CD4-positive, alpha-beta T cell treated with Interleukin-6 at 100 ng/mL for 8 hours (primary cell): Measurements from ENCODE around the gene DLGAP1.
"Not testable (repeated sequence)": the region's sequence is repeated elsewhere in the genome, so short reads cannot be mapped to it uniquely, and the experiment has no call there.

Experiments
- DNase-seq: peaks from one replicate; pipeline ENCODE4 v3.0.0-alpha.2; 2020; ENCODE audit warnings: mixed read lengths, low spot score

DLGAP1 gene

GRCh38 chr18:4455113-4455811 is at the start of gene DLGAP1:
TSS of gene DLGAP1 (minus strand) at chr18:4455307.
- no peak for DNase-seq

GRCh38 chr18:4494703-4495284 is 39.7 kb upstream of the DLGAP1 start:
- not testable (repeated sequence) for DNase-seq

- DNase-seq: no peak
These were observed 13.4 kb upstream of the DLGAP1 start for GRCh38 chr18:4468511-4468910.

- DNase-seq: no peak
These were observed 482 bp downstream of the DLGAP1 start for GRCh38 chr18:4454537-4455112.

- no peak for DNase-seq
These were observed 1.1 kb downstream of the DLGAP1 start for GRCh38 chr18:4453874-4454536.

GRCh38 chr18:4453567-4453873 is 1.6 kb downstream of the DLGAP1 start:
- no peak for DNase-seq

- no peak for DNase-seq
These were observed 4.9 kb downstream of the DLGAP1 start for GRCh38 chr18:4450065-4450658.

- no peak for DNase-seq
These were observed 9.2 kb downstream of the DLGAP1 start for GRCh38 chr18:4445902-4446301.

- no peak for DNase-seq
These were observed 10.8 kb downstream of the DLGAP1 start for GRCh38 chr18:4444306-4444705.

- no peak for DNase-seq
These were observed 14.0 kb downstream of the DLGAP1 start for GRCh38 chr18:4441098-4441497.

GRCh38 chr18:4438938-4439337 is 16.2 kb downstream of the DLGAP1 start:
- DNase-seq: no peak

- no peak for DNase-seq
These were observed 21.4 kb downstream of the DLGAP1 start for GRCh38 chr18:4433717-4434116.

GRCh38 chr18:4430836-4431235 is 24.3 kb downstream of the DLGAP1 start:
- DNase-seq: no peak

GRCh38 chr18:4417714-4418113 is 37.4 kb downstream of the DLGAP1 start:
- no peak for DNase-seq

GRCh38 chr18:4416976-4417375 is 38.1 kb downstream of the DLGAP1 start:
- no peak for DNase-seq

GRCh38 chr18:4412286-4412685 is 42.8 kb downstream of the DLGAP1 start:
- no peak for DNase-seq

- DNase-seq: no peak
These were observed 48.3 kb downstream of the DLGAP1 start for GRCh38 chr18:4406856-4407255.

GRCh38 chr18:4405965-4406364 is 49.1 kb downstream of the DLGAP1 start:
- DNase-seq: no peak

GRCh38 chr18:4403836-4404235 is 51.3 kb downstream of the DLGAP1 start:
- no peak for DNase-seq

- no peak for DNase-seq
These were observed 54.2 kb downstream of the DLGAP1 start for GRCh38 chr18:4400911-4401310.

GRCh38 chr18:4399929-4400328 is 55.2 kb downstream of the DLGAP1 start:
- no peak for DNase-seq

- no peak for DNase-seq
These were observed 60.4 kb downstream of the DLGAP1 start for GRCh38 chr18:4394700-4395099.

GRCh38 chr18:4391859-4392258 is 63.2 kb downstream of the DLGAP1 start:
- no peak for DNase-seq
